Hepatocyte (in vitro differentiated cells): Measurements from ENCODE around the gene CBLB. TPM values are rescaled to one million over a fixed set of nuclear protein-coding genes. Genes with fewer than 3 reads are reported as not detected.

Source experiments
- DNase-seq: peaks from one replicate; pipeline ENCODE4 v3.0.0-alpha.2; 2016; ENCODE audit warnings: low spot score
- H2AFZ ChIP-seq: fragments of 200-600 bp; sonication (generic); 2 replicates; pipeline ENCODE4 v1.6.0; 2016; ENCODE audit warnings: antibody characterized with exemption, mild to moderate bottlenecking
- H3K27ac ChIP-seq: fragments of 200-600 bp; sonication (generic); 2 replicates; pipeline ENCODE4 v1.5.1; 2016; ENCODE audit warnings: mild to moderate bottlenecking
- H3K27me3 ChIP-seq: fragments of 200-600 bp; sonication (generic); 2 replicates; pipeline ENCODE4 v1.6.1; 2016
- H3K36me3 ChIP-seq: fragments of 200-600 bp; sonication (generic); replicated peaks from 2 replicates; pipeline ENCODE4 v1.5.1; 2016; ENCODE audit warnings: low read depth; ENCODE audit not compliant: insufficient read depth
- H3K4me1 ChIP-seq: fragments of 200-600 bp; sonication (generic); 2 replicates; pipeline ENCODE4 v1.5.1; 2016; ENCODE audit warnings: mild to moderate bottlenecking, moderate library complexity; ENCODE audit not compliant: insufficient read depth
- H3K4me2 ChIP-seq: fragments of 200-600 bp; sonication (generic); 2 replicates; pipeline ENCODE4 v1.6.0; 2016
- H3K4me3 ChIP-seq: fragments of 200-600 bp; sonication (generic); 2 replicates; pipeline ENCODE4 v1.5.1; 2016; ENCODE audit warnings: mild to moderate bottlenecking
- H3K79me2 ChIP-seq: fragments of 200-600 bp; sonication (generic); 2 replicates; pipeline ENCODE4 v1.6.0; 2017; ENCODE audit warnings: mild to moderate bottlenecking
- H3K9me2 ChIP-seq: fragments of 200-600 bp; sonication (generic); replicated peaks from 2 replicates; pipeline ENCODE4 v1.6.0; 2017; ENCODE audit warnings: mild to moderate bottlenecking; ENCODE audit not compliant: insufficient read depth
- H3K9me3 ChIP-seq: fragments of 200-600 bp; sonication (generic); 2 replicates; pipeline ENCODE4 v1.5.1; 2016; ENCODE audit warnings: low read depth, mild to moderate bottlenecking
- H4K20me1 ChIP-seq: fragments of 200-600 bp; sonication (generic); 2 replicates; pipeline ENCODE4 v1.6.0; 2016; ENCODE audit warnings: mild to moderate bottlenecking; ENCODE audit not compliant: insufficient read depth, poor library complexity, severe bottlenecking
- EZH2 ChIP-seq: fragments of 200-600 bp; sonication (generic); IDR thresholded peaks from 2 replicates; pipeline ENCODE4 v1.6.1; 2016; ENCODE audit warnings: antibody characterized with exemption, mild to moderate bottlenecking, borderline replicate concordance
- EZH2phosphoT487 ChIP-seq: fragments of 200-600 bp; sonication (generic); IDR thresholded peaks from one replicate; pipeline ENCODE4 v1.6.1; 2018; ENCODE audit warnings: antibody characterized with exemption, mild to moderate bottlenecking, low read depth, moderate library complexity; ENCODE audit not compliant: unreplicated experiment, severe bottlenecking
- WGBS: methylation state at CpG from one replicate; pipeline ENCODE4 v1.1.6; 2016; ENCODE audit warnings: low lambda C conversion rate; ENCODE audit errors: missing lambda C conversion rate; 5-methylcytosine and 5-hydroxymethylcytosine counted together
- polyA plus RNA-seq: library from polyadenylated mRNA; unstranded; fragments of >200 nt; fragmentation: Nextera tagmentation; extraction: Ambion mirVana; gene quantifications from 2 replicates; pipeline ENCODE4 v1.2.1, GENCODE V29; 2016
- total RNA-seq: library from RNA; depleted of rRNA; stranded (reverse); fragments of >200 nt; gene quantifications from 2 replicates; pipeline ENCODE4 v1.2.3, GENCODE V29; 2014
- TF ChIP-seq, protein P1 (sequence below): fragments of 200-600 bp; sonication (generic); IDR thresholded peaks from 2 replicates; pipeline ENCODE4 v1.5.1; 2016; ENCODE audit warnings: antibody characterized with exemption, mild to moderate bottlenecking; ENCODE audit not compliant: poor library complexity

Gene CBLB
- total and polyA plus RNA-seq, 2 experiments from 2014 or later, result 22.6 to 56.0 TPM

GRCh38 chr3:105906836-105907235 is 38.0 kb upstream of the CBLB start:
- no peak overlapping the region for H3K27ac ChIP-seq
- H3K79me2 ChIP-seq, result no peaks in the 10 kb centered on the region
- H3K9me3 ChIP-seq, result no peaks in the 10 kb centered on the region
- 84% methylated on average over 4 of the region's 4 CpGs for WGBS
- H4K20me1 ChIP-seq, result no peaks in the 10 kb centered on the region
- TF ChIP-seq, protein P1, sequence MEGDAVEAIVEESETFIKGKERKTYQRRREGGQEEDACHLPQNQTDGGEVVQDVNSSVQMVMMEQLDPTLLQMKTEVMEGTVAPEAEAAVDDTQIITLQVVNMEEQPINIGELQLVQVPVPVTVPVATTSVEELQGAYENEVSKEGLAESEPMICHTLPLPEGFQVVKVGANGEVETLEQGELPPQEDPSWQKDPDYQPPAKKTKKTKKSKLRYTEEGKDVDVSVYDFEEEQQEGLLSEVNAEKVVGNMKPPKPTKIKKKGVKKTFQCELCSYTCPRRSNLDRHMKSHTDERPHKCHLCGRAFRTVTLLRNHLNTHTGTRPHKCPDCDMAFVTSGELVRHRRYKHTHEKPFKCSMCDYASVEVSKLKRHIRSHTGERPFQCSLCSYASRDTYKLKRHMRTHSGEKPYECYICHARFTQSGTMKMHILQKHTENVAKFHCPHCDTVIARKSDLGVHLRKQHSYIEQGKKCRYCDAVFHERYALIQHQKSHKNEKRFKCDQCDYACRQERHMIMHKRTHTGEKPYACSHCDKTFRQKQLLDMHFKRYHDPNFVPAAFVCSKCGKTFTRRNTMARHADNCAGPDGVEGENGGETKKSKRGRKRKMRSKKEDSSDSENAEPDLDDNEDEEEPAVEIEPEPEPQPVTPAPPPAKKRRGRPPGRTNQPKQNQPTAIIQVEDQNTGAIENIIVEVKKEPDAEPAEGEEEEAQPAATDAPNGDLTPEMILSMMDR, result no peak
- TF ChIP-seq EZH2phosphoT487 (no peak), EZH2 (no peak)
- H3K4me3 ChIP-seq, result no peak overlapping the region
- H3K36me3 ChIP-seq, result no peaks in the 10 kb centered on the region
- no peaks in the 10 kb centered on the region for H3K9me2 ChIP-seq
- no peak overlapping the region for H2AFZ ChIP-seq
- no peak overlapping the region for H3K4me2 ChIP-seq
- H3K27me3 ChIP-seq, result no peaks in the 10 kb centered on the region
- DNase-seq, result no peak
- no peaks in the 10 kb centered on the region for H3K4me1 ChIP-seq

- Histone ChIP-seq H2AFZ (no peak overlapping the region), H3K9me2 (no peaks in the 10 kb centered on the region)
Measured at GRCh38 chr3:105906345-105906744, 37.5 kb upstream of the CBLB start.

GRCh38 chr3:105905328-105905727 is 36.5 kb upstream of the CBLB start:
- no peaks in the 10 kb centered on the region for H3K9me3 ChIP-seq
- no peaks in the 10 kb centered on the region for H3K79me2 ChIP-seq
- H3K27ac ChIP-seq, result no peak overlapping the region
- H3K4me3 ChIP-seq, result no peak overlapping the region
- WGBS, result 94% methylated on average over 1 of the region's 1 CpG
- TF ChIP-seq EZH2phosphoT487, result no peak
- no peaks in the 10 kb centered on the region for H3K9me2 ChIP-seq
- H3K27me3 ChIP-seq, result no peaks in the 10 kb centered on the region
- H3K4me1 ChIP-seq, result no peaks in the 10 kb centered on the region
- H2AFZ ChIP-seq, result no peak overlapping the region
- H3K36me3 ChIP-seq, result no peaks in the 10 kb centered on the region
- no peaks in the 10 kb centered on the region for H4K20me1 ChIP-seq
- DNase-seq, result no peak
- no peak overlapping the region for H3K4me2 ChIP-seq

More at GRCh38 chr3:105906345-105906744, 37.5 kb upstream of the CBLB start:
- H3K9me3 ChIP-seq, result no peaks in the 10 kb centered on the region
- H3K4me2 ChIP-seq, result no peak overlapping the region
- no peak for TF ChIP-seq EZH2phosphoT487
- TF ChIP-seq, protein P1, result no peak
- no peak for TF ChIP-seq EZH2
- H3K27me3 ChIP-seq, result no peaks in the 10 kb centered on the region
- H3K27ac ChIP-seq, result no peak overlapping the region
- DNase-seq, result no peak
- 91% methylated on average over 1 of the region's 1 CpG for WGBS
- no peaks in the 10 kb centered on the region for H3K36me3 ChIP-seq
- no peaks in the 10 kb centered on the region for H4K20me1 ChIP-seq
- H3K4me1 ChIP-seq, result no peaks in the 10 kb centered on the region
- H3K4me3 ChIP-seq, result no peak overlapping the region
- no peaks in the 10 kb centered on the region for H3K79me2 ChIP-seq

- Histone ChIP-seq H3K4me1 (no peaks in the 10 kb centered on the region), H4K20me1 (no peaks in the 10 kb centered on the region), H3K4me3 (no peak overlapping the region), H2AFZ (no peak overlapping the region), H3K36me3 (no peaks in the 10 kb centered on the region), H3K79me2 (no peaks in the 10 kb centered on the region), H3K9me3 (no peaks in the 10 kb centered on the region), H3K9me2 (no peaks in the 10 kb centered on the region), H3K27ac (no peak overlapping the region), H3K4me2 (no peak overlapping the region), H3K27me3 (no peaks in the 10 kb centered on the region)
- TF ChIP-seq EZH2phosphoT487, result no peak
- TF ChIP-seq, protein P1, result no peak
- TF ChIP-seq EZH2, result no peak
- WGBS, result 72% methylated on average over 5 of the region's 5 CpGs
- DNase-seq, result no peak
Measured at GRCh38 chr3:105904678-105905284, 36.0 kb upstream of the CBLB start.
